ENCODE results near the gene RPH3AL.

The RPH3AL gene

DNA sequence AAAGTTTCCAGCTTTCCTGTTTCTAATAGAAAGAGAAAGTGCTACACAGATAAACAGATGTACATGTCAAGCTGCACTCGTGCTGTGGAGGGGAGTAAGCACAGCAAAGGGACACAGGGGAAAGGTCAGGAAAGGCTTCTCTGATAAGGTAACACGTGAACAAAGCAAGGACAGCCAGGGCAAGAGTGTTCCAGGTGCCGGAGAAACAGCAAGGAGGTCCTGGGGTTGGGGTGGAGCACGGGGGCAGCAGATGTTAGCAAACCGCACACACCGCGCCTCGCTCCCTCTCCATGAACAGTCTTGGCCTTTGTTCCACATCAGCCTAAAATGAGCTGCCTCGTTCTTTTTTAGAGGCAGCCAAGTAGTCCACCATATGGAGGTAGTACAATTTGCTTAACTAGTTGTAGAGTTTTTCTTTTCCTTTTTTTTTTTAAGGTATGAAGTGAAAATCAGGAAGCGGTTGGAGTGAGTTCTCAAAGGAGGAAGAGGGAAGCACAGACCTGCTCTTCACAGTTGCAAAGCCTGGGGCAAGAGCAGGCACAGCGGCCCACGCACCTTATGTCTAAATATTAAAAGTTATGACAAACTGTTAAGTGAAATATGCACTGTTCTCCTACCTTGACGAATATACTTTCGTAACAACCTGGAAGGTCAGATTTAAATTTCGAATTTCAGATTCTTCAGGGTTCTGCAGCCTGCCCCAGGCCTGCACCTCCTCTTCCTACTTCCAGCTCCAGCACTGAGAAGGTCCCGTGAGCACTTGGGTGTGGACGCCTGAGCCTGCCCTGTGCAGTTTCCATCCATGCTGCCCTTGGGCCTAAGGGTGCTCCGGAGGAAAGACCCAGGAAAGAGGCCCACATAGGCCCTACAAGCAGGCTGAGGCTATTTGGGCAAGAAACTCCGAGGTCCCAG is 41.5 kb upstream of the RPH3AL start:
- DNase-seq (ENCODE audit: low read depth, low spot score) = no peak
- TF ChIP-seq, protein P1, sequence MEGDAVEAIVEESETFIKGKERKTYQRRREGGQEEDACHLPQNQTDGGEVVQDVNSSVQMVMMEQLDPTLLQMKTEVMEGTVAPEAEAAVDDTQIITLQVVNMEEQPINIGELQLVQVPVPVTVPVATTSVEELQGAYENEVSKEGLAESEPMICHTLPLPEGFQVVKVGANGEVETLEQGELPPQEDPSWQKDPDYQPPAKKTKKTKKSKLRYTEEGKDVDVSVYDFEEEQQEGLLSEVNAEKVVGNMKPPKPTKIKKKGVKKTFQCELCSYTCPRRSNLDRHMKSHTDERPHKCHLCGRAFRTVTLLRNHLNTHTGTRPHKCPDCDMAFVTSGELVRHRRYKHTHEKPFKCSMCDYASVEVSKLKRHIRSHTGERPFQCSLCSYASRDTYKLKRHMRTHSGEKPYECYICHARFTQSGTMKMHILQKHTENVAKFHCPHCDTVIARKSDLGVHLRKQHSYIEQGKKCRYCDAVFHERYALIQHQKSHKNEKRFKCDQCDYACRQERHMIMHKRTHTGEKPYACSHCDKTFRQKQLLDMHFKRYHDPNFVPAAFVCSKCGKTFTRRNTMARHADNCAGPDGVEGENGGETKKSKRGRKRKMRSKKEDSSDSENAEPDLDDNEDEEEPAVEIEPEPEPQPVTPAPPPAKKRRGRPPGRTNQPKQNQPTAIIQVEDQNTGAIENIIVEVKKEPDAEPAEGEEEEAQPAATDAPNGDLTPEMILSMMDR (IDR thresholded peaks at IDR 0.05; ENCODE audit: low read depth, low read length) = no peak
- in situ Hi-C loops (cut with HindIII; ENCODE audit: low sequenced_read_pairs) = no loop called here
- no peak overlapping the region for H3K4me3 ChIP-seq (ENCODE audit: low read depth, low read length)

DNA sequence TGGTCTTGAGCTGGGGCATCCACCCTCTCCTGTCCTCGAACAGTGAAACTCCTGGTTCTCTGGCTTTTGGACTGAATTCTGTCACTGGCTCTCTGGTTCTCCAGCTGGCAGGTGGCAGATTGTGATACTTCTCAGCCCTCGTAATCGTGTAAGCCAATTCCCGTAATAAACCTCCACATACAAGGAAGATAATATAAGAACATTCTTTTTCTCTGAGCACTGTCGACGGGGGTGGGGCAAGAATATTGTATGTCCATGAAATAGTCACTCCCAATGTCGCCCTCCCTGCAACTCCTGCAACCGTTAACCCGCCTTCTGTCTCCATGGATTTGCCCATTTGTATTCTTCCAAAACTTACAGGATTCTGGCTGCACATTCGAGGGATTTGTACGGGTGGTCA is 39.2 kb upstream of the RPH3AL start:
- in situ Hi-C loops (cut with HindIII; ENCODE audit: low sequenced_read_pairs) = no loop called here
- H3K4me3 ChIP-seq (ENCODE audit: low read depth, low read length) = no peak overlapping the region
- DNase-seq (ENCODE audit: low read depth, low spot score) = no peak
- TF ChIP-seq, protein P1 (IDR thresholded peaks at IDR 0.05; ENCODE audit: low read depth, low read length) = no peak

- in situ Hi-C loops (cut with HindIII; ENCODE audit: low sequenced_read_pairs) = no loop called here
- TF ChIP-seq, protein P1 (IDR thresholded peaks at IDR 0.05; ENCODE audit: low read depth, low read length) = no peak
- DNase-seq (ENCODE audit: low read depth, low spot score) = no peak
- H3K4me3 ChIP-seq (ENCODE audit: low read depth, low read length) = no peak overlapping the region
These were observed 37.4 kb upstream of the RPH3AL start for GRCh38 chr17:390025-390424.

GRCh38 chr17:388087-388486 is 35.5 kb upstream of the RPH3AL start:
- TF ChIP-seq, protein P1 (IDR thresholded peaks at IDR 0.05; ENCODE audit: low read depth, low read length) = no peak

DNA sequence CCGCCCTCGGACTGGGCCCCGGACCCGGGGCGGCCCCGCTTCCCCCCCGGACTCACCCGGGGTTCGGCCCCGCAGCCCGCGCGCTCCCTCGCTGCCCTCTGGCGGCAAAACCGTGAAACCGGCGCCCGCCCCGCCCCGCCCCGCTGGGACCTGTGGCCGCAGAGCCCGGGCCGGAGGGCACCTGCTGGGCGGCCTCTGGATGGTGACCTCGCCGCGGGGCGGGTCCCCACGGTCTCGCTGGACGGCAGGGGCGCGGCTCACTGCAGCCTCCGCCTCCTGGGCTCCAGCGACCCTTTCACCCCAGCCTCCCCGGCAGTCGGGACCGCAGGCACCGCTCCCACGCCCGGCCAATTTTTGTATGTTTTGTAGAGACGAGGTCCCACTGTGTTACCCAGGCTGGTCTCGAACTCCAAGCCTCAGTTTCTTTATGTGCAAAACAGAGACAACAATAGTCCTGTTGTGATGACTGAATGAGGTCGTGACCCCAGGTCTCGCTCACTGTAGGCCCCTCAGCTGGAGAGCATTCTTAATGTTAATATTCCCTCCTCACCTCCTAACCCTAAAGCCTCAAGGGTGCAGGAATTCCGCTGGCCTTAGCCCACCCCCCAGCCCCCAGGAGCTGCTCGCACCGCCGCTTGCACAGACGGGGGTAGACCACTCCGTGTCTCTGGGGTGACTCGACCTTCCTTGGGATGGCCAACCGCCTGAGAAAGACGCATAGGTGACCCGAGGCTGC is 33.7 kb upstream of the RPH3AL start:
- in situ Hi-C loops (cut with HindIII; ENCODE audit: low sequenced_read_pairs) = no loop called here
- DNase-seq (ENCODE audit: low read depth, low spot score) = peak; percentile 13
- TF ChIP-seq, protein P1 (IDR thresholded peaks at IDR 0.05; ENCODE audit: low read depth, low read length) = peak; percentile 54
- H3K4me3 ChIP-seq (ENCODE audit: low read depth, low read length) = no peak overlapping the region

More at GRCh38 chr17:388087-388486, 35.5 kb upstream of the RPH3AL start:
- in situ Hi-C loops (cut with HindIII; ENCODE audit: low sequenced_read_pairs) = no loop called here
- DNase-seq (ENCODE audit: low read depth, low spot score) = no peak
- H3K4me3 ChIP-seq (ENCODE audit: low read depth, low read length) = no peak overlapping the region

GRCh38 chr17:385836-386140 is 33.2 kb upstream of the RPH3AL start:
- H3K4me3 ChIP-seq (ENCODE audit: low read depth, low read length) = peak overlapping the region; percentile 10
- no peak for DNase-seq (ENCODE audit: low read depth, low spot score)
- TF ChIP-seq, protein P1 (IDR thresholded peaks at IDR 0.05; ENCODE audit: low read depth, low read length) = no peak
- in situ Hi-C loops (cut with HindIII; ENCODE audit: low sequenced_read_pairs) = no loop called here

Data from astrocyte of the spinal cord (primary cell).